NCI-H1105 (cell line): ENCODE measurements around the gene MLLT10.

Source experiments
- DNase-seq: peaks from one replicate; lab custom pipeline; 2025; lab: John Stamatoyannopoulos, UW

Gene MLLT10

DNA sequence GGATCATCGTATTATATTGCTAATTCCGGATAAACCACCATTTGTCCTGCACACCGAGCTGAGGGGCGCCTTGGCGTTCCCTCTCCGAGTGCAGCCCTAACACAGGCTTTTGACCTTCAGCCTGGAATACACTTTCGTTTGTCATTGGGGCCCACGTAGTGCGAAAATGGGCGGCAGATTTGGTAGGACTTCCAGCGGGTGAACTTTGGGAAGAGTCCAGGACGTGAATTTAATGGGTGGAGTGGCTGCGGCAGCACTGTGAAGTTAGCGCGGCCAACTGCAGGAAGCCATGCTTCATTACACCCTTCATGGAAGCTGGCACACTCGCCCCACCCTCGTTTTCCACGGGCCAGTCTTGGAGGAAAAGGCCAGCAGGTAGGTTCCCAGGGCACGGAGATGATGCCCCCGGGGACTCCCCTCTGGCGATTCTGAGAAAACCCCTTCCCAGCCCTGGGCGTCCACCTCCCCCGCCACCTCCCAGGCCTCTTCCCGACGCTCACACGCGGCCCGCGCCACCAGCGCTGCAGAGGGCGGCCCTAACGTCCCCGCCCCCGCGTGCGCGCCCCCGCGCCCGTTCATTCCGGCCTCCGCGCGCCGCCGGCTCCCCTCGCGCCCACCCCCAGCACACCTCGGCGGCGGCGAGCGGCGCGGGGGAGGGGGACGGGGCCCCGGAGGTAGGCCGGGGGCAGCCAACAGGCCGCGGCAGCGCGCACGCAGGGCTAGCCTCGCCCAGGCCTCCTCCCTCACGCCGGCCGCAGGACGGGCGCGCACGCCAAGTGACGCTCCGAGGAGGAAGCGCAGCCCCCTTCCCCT lies at the start of gene MLLT10:
TSS of gene MLLT10 (plus strand) at position 766 of the 813 bp plus-strand sequence. CDS start 413 bp downstream, outside the sequence.
- DNase-seq, result peak; percentile 90

- DNase-seq, result no peak
These were observed 46.4 kb upstream of the MLLT10 start for GRCh38 chr10:21487416-21488180.

- DNase-seq, result no peak
These were observed 45.6 kb upstream of the MLLT10 start for GRCh38 chr10:21488246-21488956.

GRCh38 chr10:21488957-21489446 lies 45.0 kb upstream of the MLLT10 start:
- DNase-seq, result no peak

DNA sequence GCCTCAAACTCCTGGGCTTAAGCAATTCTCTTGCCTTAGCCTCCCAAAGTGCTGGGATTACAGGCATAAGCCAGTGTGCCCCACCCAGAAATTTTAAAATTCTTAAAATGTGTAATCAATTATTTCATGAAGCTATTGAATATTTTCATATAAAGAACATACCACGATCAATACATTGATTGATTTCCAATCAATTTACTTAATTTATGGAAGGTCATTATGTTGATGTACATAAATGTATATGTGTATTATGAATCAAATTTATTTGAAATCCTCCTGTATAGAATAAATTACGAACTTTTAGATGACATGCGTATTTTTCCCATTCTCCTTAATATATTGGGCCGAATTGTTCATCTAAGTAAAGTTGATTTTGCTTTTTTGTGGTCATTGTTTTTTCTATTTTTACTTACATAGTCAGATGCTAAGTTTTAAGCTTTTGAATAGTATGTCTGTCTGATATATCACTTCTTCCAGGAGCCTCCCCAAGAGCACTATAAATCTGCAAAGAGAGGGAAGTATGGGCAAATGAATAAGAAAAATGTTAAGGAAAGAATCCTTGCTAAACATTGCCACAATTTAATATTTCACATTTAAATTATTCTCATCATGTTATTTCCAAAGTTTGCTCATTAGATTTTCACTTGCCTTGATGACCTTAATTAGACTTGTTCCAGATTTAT lies 43.9 kb upstream of the MLLT10 start:
- no peak for DNase-seq

GRCh38 chr10:21490711-21491105 lies 43.3 kb upstream of the MLLT10 start:
- no peak for DNase-seq

DNA sequence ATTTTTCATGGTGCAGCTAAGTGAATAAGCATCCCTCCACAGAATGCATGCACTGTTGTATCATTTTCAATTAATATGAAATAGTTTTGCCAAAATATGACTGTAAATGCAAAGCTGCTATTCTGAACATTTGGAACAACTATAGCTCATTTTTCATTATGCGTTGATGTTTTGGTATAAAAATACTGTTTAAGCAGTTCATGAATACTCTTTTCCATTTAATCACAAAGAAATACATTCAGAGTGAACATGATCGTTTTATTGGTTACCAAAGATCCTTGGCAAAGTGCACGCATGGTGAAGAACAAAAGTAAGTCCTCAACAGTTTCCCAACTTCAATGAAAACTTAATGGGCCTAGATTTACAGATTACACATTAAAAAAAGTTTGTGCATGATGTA lies 41.6 kb upstream of the MLLT10 start:
- no peak for DNase-seq

GRCh38 chr10:21493784-21494183 lies 40.2 kb upstream of the MLLT10 start:
- no peak for DNase-seq

DNA sequence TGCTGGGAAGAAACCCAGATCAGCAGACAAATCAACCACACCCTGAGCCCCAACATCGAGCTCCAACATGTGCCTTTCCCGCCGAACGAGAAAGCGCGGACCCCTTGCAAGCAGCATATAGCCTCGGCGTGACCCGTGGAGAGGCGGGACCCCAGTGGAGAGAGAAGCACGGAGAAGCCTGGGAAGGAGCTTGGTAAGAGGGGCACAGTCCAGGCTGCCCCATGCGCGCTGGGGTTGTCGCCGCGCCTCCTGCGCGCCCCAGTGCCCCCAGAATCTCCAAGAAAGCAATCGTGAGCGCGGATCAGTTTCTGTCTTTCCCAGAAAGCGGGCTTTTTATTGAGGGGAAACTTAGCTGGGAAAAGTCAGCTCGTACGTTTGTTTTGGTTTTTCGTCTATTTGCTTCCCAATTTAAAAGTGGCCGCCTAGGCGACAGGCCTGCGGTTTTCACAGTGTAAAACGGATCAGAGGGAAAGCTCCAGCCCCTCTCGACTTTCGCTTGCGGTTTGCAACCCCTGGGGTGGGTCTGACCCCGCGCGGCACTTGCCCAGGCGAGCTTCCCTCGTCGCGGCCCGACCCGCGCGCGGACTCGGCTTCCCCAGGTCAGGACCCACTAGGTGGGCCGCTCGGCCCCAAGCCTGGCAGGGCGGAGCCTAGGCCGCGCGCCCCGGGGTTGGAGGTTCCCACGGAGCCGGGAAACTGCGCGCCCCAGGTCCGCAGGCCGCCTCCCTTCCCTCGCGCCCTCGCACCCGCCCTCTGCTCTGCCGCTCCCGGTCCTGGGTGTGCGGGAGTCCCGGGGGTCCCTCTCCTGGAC lies 39.6 kb upstream of the MLLT10 start:
- DNase-seq, result no peak

DNA sequence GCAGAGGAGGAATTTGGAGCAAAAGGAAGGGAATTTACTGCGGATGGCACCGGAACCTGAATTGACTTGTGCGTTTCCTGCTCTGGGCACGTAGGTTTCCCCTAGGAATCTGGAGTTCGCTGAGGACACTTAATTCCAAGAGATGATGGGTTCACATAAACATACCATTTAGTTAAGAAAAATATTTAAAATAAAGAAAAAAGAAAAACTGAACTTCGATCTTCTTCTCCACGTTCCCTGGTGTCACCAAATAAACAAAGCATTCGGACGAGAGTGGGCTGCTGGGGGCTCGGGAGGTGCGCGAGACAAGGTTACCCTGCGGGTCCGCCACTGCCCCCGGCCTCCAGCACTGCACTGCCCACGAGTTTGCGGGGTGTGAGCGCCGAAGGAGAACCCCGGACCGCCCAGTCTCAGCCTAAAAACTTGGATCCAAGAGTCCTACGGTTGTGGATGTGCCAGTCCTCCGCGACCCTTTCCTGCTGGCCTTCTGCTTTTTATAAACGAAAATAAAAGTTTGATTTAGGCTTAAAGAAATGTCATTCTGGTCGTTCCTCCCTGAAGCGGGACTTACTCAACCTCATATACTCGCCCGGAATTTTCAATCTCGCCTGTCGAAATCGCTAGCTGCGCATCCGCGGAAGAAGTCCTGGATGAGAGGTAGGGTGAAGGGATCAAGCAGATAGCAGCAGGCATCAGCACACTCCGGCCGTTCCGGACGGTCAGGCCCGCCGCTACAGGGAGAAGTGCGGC lies 38.9 kb upstream of the MLLT10 start:
- DNase-seq, result no peak

DNA sequence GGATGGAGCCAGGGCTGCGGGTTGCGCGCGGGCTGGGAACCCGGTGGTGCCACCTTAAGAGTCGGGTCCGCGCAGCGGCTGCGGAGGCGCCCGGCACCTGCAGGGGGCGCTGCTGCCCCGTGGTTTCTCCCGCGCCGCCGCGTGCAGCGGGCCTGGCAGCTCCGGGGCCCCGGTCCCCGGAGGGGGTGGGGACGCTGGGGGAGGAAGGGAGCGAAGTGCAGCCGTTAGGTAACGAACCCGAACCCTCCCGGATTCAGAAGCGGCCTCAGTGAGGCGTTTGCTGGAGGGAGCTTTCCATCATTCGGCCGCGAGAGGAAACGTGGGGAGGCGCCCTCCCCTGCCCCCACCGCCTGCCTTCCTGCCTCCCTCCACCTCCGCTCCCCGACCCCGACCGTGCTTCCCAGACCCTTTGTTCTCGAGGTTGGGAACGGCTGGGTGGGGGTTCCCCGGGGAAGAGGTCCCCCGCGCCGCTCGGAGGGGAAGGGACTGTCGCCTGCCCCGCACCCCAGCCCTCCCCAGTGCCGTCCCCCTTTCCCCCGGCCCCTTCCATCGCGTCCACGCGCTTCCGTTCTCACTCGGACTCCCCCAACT lies 38.2 kb upstream of the MLLT10 start:
- peak; percentile 47 for DNase-seq

DNA sequence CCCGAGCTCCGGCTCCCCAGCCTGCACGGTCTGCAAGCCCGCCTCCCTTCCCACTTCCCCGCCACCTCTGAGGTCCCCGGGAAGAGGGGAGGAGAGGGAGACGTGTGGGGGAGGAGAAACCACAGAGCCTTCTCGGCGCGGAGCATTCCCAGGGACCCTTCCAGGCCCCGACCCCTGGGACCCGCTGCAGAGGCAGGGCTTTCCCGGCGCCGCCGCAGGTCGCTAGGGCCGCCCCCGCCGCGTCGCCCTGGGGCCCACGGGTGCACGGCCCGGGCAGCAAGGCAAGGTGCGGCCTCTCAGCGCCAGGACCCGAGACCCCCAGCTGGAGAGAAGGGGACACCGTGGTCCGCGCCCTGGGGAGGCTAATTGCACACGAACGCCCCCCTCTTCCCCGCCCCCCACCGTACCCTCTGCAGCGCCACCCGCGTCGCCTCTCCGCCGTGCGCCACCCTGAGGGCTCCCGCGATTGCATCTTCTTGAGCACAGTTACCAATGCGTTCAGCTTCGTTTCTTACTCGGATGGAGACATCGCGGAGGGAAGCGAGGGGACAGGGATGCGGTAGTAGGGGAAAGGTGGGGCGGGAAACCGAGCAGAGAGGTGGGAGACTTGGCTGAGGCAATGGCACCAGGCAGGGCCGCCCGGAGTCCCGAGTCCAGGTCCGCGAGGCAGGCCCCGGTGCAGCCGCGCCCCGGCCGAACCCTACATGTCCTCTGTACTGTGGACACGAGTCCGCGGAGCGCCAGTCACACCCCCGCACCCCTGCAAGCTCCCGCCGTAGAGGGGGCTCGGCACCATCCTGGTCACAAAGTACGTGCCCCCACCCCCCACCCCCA lies 37.5 kb upstream of the MLLT10 start:
- no peak for DNase-seq

- peak; percentile 67 for DNase-seq
These were observed 36.7 kb upstream of the MLLT10 start for GRCh38 chr10:21497177-21497807.

DNA sequence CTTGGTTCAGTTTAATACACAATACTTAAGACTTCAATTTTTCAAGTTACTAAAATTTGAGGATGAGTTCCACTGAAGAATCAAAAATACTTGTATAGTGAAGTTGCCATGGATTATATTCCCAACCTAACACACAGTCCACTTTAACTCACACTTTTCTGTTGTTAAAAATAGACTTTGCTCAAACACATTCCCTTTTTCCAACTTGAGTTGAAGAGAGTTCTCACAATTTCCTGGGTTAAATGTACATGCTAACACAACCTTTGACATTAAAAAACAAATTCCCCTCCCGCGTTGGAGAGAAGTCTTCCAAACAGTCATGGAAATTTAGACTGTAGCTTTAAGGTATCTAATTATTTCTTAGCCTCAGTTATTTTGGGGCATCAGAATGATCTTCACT lies 35.7 kb upstream of the MLLT10 start:
- DNase-seq, result no peak

- no peak for DNase-seq
These were observed 35.0 kb upstream of the MLLT10 start for GRCh38 chr10:21498986-21499385.

GRCh38 chr10:21499701-21500577 lies 34.1 kb upstream of the MLLT10 start:
- DNase-seq, result no peak

DNA sequence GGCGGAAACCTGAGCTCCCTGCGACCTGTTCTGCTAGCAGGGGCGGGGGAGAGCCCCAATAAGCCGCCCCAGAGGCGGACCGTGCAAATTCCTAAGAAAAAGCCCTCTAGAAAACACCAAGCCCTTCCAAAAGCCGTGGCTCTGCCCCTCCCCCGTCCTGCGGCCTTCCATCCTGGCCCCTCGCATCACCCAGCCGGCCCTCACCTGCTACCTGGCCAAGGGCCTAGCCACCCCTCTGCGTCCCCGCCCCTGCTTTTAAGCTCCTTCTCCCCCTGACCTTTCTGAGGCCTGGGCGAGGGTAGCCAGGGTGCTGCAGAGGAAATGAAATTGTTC lies 33.5 kb upstream of the MLLT10 start:
- no peak for DNase-seq

GRCh38 chr10:21501091-21501490 lies 32.9 kb upstream of the MLLT10 start:
- DNase-seq, result no peak
